SJCRH30 (cell line): ENCODE results near the gene TANC1. TPM values are rescaled to one million over a fixed set of nuclear protein-coding genes. Genes with fewer than 3 reads are reported as not detected.

ENCODE experiments used
- DNase-seq, 2 experiments: peaks; one replicate each; pipeline ENCODE4 v3.0.0-alpha.2; 2015 to 2020
- H3K27ac ChIP-seq: fragments of 250-450 bp; sonication (Bioruptor Pico); 2 replicates; pipeline ENCODE4 v1.5.1; 2020; ENCODE audit warnings: mild to moderate bottlenecking, moderate library complexity
- H3K27me3 ChIP-seq: fragments of 250-450 bp; sonication (Bioruptor Pico); 2 replicates; pipeline ENCODE4 v1.5.1; 2020; ENCODE audit warnings: mild to moderate bottlenecking, moderate library complexity
- H3K36me3 ChIP-seq: fragments of 250-450 bp; sonication (Bioruptor Pico); 2 replicates; pipeline ENCODE4 v1.5.1; 2020; ENCODE audit warnings: mild to moderate bottlenecking, moderate library complexity
- H3K4me1 ChIP-seq: fragments of 250-450 bp; sonication (Bioruptor Pico); 2 replicates; pipeline ENCODE4 v1.5.1; 2020; ENCODE audit warnings: mild to moderate bottlenecking, moderate library complexity
- H3K4me3 ChIP-seq: fragments of 250-450 bp; sonication (Bioruptor Pico); 2 replicates; pipeline ENCODE4 v1.5.1; 2020; ENCODE audit warnings: mild to moderate bottlenecking, moderate library complexity
- H3K9me3 ChIP-seq: fragments of 250-450 bp; sonication (Bioruptor Pico); replicated peaks from 2 replicates; pipeline ENCODE4 v1.5.1; 2020; ENCODE audit warnings: mild to moderate bottlenecking, moderate library complexity
- total RNA-seq: library from RNA; depleted of rRNA; stranded (reverse); fragments of >200 nt; shearing (Covaris generic); gene quantifications from 2 replicates; pipeline ENCODE4 v1.2.3, GENCODE V29; 2014

TANC1 gene
- total RNA-seq, 1 experiment from 2014 or later, result 15.1 TPM

- no peaks in the 10 kb centered on the region for H3K9me3 ChIP-seq
- H3K27me3 ChIP-seq, result no peaks in the 10 kb centered on the region
- no peaks in the 10 kb centered on the region for H3K4me1 ChIP-seq
- H3K4me3 ChIP-seq, result no peak overlapping the region
- H3K36me3 ChIP-seq, result peaks cover 8% of the 10 kb centered on the region
- H3K27ac ChIP-seq, result no peak overlapping the region
- DNase-seq, result no peak
Measured at GRCh38 chr2:159151198-159152127, 183.0 kb downstream of the TANC1 start.

DNA sequence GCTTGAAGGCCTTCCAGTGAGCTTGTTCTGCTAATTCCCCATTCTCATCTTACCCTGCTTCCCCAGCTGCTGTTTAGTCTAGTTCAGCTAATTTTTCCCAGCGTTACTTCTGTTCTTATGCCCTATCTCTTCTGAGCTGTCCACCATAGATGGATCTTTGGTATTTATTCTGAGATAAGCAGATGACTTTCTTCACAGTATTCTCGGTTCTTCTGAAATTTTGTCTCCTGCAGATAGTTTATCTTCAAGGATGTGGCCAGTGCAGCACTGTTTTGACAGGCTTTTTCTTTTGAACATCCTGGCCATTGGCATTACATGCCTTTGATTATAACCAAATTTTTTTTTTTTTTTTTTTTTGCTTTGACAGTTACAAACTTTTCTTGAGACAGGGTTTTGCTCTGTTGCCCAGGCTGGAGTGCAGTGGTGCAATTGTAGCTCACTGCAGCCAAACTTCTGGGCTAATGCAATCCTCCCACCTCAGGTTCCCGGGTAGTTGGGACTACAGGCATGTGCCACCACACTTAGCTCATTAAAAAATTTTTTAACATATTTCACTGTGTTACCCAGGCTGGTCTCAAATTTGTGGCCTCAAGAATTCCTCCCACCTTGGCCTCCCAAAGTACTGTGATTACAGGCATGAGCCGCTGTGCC is 183.8 kb downstream of the TANC1 start:
- DNase-seq, result no peak
- Histone ChIP-seq H3K27ac (no peak overlapping the region), H3K27me3 (no peaks in the 10 kb centered on the region), H3K9me3 (no peaks in the 10 kb centered on the region), H3K4me3 (no peak overlapping the region), H3K4me1 (no peaks in the 10 kb centered on the region), H3K36me3 (peaks cover 8% of the 10 kb centered on the region)

GRCh38 chr2:159153063-159153462 is 184.6 kb downstream of the TANC1 start:
- H3K36me3 ChIP-seq, result peaks cover 8% of the 10 kb centered on the region
- no peaks in the 10 kb centered on the region for H3K27me3 ChIP-seq
- no peak overlapping the region for H3K27ac ChIP-seq
- H3K4me1 ChIP-seq, result no peaks in the 10 kb centered on the region
- no peak for DNase-seq
- no peak overlapping the region for H3K4me3 ChIP-seq
- H3K9me3 ChIP-seq, result no peaks in the 10 kb centered on the region

DNA sequence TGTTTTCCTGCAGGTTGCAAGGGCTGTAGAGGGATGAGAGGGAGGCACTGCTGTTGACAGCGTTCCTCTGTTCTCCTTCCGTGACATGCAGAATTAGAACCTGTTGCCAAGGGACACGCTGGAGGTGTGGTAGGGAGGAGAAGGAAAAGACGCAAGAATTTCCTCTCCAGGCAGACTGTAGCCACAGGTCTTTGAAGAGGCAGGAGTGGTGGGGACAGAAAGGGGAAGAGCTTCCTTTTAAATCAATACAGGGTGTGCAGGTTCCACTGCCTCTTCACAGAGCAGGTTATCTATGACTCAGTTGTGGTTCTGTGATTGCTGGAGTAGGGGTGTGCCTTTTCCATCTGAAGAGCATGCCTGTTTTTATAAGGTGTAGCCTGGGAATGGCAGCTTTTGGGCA is 185.0 kb downstream of the TANC1 start:
- Histone ChIP-seq H3K4me3 (no peak overlapping the region), H3K27me3 (no peaks in the 10 kb centered on the region), H3K27ac (no peak overlapping the region), H3K9me3 (no peaks in the 10 kb centered on the region), H3K36me3 (peaks cover 8% of the 10 kb centered on the region; the same call in 1 of the 2 replicates), H3K4me1 (no peaks in the 10 kb centered on the region)
- DNase-seq, result no peak

DNA sequence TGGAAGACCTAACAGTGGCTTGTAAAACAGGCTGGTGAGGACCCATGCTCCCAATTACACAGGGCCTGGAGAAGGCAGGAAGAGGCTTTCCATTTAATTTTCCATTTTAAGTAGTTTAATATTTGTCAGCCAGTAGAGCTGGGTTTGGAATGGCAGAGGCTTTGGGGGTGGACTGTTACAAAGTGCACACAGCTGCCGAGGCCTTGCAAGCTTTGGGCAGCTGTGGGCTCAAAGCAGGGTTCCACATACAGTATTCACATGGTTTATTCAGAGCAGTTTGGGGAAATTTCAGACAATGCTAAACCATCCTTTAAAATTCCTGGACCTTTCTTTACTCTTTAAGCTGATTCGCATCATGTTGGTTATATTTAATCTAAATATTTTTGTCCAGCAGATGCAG is 185.5 kb downstream of the TANC1 start:
- no peak overlapping the region for H3K27ac ChIP-seq
- H3K27me3 ChIP-seq, result no peaks in the 10 kb centered on the region
- no peaks in the 10 kb centered on the region for H3K9me3 ChIP-seq
- H3K4me3 ChIP-seq, result no peak overlapping the region
- H3K36me3 ChIP-seq, result peaks cover 8% of the 10 kb centered on the region; the same call in 1 of the 2 replicates
- peak in 1 of 2 experiments; percentile 33 for DNase-seq
- H3K4me1 ChIP-seq, result no peaks in the 10 kb centered on the region

GRCh38 chr2:159154366-159154765 is 185.9 kb downstream of the TANC1 start:
- Histone ChIP-seq H3K27me3 (no peaks in the 10 kb centered on the region), H3K27ac (no peak overlapping the region), H3K4me3 (no peak overlapping the region), H3K9me3 (no peaks in the 10 kb centered on the region), H3K36me3 (peaks cover 8% of the 10 kb centered on the region; the same call in 1 of the 2 replicates), H3K4me1 (no peaks in the 10 kb centered on the region)
- DNase-seq, result no peak

GRCh38 chr2:159155320-159155719 is 186.9 kb downstream of the TANC1 start:
- Histone ChIP-seq H3K9me3 (no peaks in the 10 kb centered on the region), H3K4me3 (no peak overlapping the region), H3K27me3 (no peaks in the 10 kb centered on the region), H3K27ac (no peak overlapping the region), H3K36me3 (peaks cover 8% of the 10 kb centered on the region; the same call in 1 of the 2 replicates), H3K4me1 (no peaks in the 10 kb centered on the region)
- no peak for DNase-seq

GRCh38 chr2:159155791-159156190 is 187.4 kb downstream of the TANC1 start:
- Histone ChIP-seq H3K9me3 (no peaks in the 10 kb centered on the region), H3K27me3 (no peaks in the 10 kb centered on the region), H3K36me3 (peaks cover 8% of the 10 kb centered on the region; the same call in 1 of the 2 replicates), H3K4me3 (no peak overlapping the region), H3K27ac (no peak overlapping the region), H3K4me1 (no peaks in the 10 kb centered on the region)
- DNase-seq, result no peak

- Histone ChIP-seq H3K27me3 (no peaks in the 10 kb centered on the region), H3K4me1 (no peaks in the 10 kb centered on the region), H3K9me3 (0 out of 2 replicates have a peak, but pooled peaks cover 2% of the 10 kb centered on the region), H3K4me3 (no peak overlapping the region), H3K36me3 (peaks cover 6% of the 10 kb centered on the region; the same call in 1 of the 2 replicates), H3K27ac (no peak overlapping the region)
- no peak for DNase-seq
Measured at GRCh38 chr2:159156834-159157233, 188.4 kb downstream of the TANC1 start.

GRCh38 chr2:159157361-159158209 is 189.1 kb downstream of the TANC1 start:
- Histone ChIP-seq H3K36me3 (peaks cover 5% of the 10 kb centered on the region; the same call in 1 of the 2 replicates), H3K4me3 (no peak overlapping the region), H3K27ac (no peak overlapping the region), H3K9me3 (0 out of 2 replicates have a peak, but pooled peaks cover 2% of the 10 kb centered on the region), H3K27me3 (no peaks in the 10 kb centered on the region), H3K4me1 (no peaks in the 10 kb centered on the region)
- DNase-seq, result no peak

GRCh38 chr2:159160412-159160811 is 192.0 kb downstream of the TANC1 start:
- H3K9me3 ChIP-seq, result 0 out of 2 replicates have a peak, but pooled peaks cover 2% of the 10 kb centered on the region
- DNase-seq, result no peak
- H3K27me3 ChIP-seq, result no peaks in the 10 kb centered on the region
- peaks cover 8% of the 10 kb centered on the region; the same call in 1 of the 2 replicates for H3K4me1 ChIP-seq
- H3K27ac ChIP-seq, result no peak overlapping the region
- peaks cover 3% of the 10 kb centered on the region for H3K36me3 ChIP-seq
- no peak overlapping the region for H3K4me3 ChIP-seq

- Histone ChIP-seq H3K27ac (no peak overlapping the region), H3K4me3 (no peak overlapping the region), H3K27me3 (no peaks in the 10 kb centered on the region), H3K4me1 (peaks cover 8% of the 10 kb centered on the region; the same call in 1 of the 2 replicates), H3K36me3 (peaks cover 3% of the 10 kb centered on the region), H3K9me3 (0 out of 2 replicates have a peak, but pooled peaks cover 2% of the 10 kb centered on the region)
- DNase-seq, result no peak
Measured at GRCh38 chr2:159160954-159161353, 192.5 kb downstream of the TANC1 start.

- Histone ChIP-seq H3K4me3 (no peak overlapping the region), H3K9me3 (0 out of 2 replicates have a peak, but pooled peaks cover 2% of the 10 kb centered on the region), H3K27me3 (no peaks in the 10 kb centered on the region), H3K36me3 (peaks cover 3% of the 10 kb centered on the region), H3K4me1 (peaks cover 8% of the 10 kb centered on the region; the same call in 1 of the 2 replicates), H3K27ac (no peak overlapping the region)
- DNase-seq, result peak in 1 of 2 experiments; percentile 20
Measured at GRCh38 chr2:159163930-159164329, 195.5 kb downstream of the TANC1 start.

- Histone ChIP-seq H3K27me3 (no peaks in the 10 kb centered on the region), H3K27ac (no peak overlapping the region), H3K9me3 (0 out of 2 replicates have a peak, but pooled peaks cover 2% of the 10 kb centered on the region), H3K36me3 (peaks cover 3% of the 10 kb centered on the region), H3K4me3 (no peak overlapping the region), H3K4me1 (peaks cover 8% of the 10 kb centered on the region; the same call in 1 of the 2 replicates)
- no peak for DNase-seq
Measured at GRCh38 chr2:159164457-159164911, 196.0 kb downstream of the TANC1 start.
